Adrenal gland (tissue), 5 donors: ENCODE data around the gene C16orf90.

Experiments
- CTCF ChIP-seq, 6 experiments: fragments of 450-650 bp in 4 of 6; fragments of 200-600 bp in 2 of 6; sonication (generic) in 1 of 6; IDR thresholded peaks; 1 replicate in 5 of 6; 2 replicates in 1 of 6; pipeline versions ENCODE4 v1.5.1 to v1.8.0; 2016 to 2021; ENCODE audit warnings: antibody characterized with exemption in 6 of 6, mild to moderate bottlenecking in 2 of 6, moderate library complexity in 1 of 6
- POLR2A ChIP-seq, 2 donors: fragments of 450-650 bp; IDR thresholded peaks; one replicate each; pipeline ENCODE4 v1.6.1; 2017; ENCODE audit warnings: antibody characterized with exemption in 2 of 2, mild to moderate bottlenecking in 2 of 2, moderate library complexity in 1 of 2
- donor health status: DM: no; HTN: no; CAD: no.

DNA sequence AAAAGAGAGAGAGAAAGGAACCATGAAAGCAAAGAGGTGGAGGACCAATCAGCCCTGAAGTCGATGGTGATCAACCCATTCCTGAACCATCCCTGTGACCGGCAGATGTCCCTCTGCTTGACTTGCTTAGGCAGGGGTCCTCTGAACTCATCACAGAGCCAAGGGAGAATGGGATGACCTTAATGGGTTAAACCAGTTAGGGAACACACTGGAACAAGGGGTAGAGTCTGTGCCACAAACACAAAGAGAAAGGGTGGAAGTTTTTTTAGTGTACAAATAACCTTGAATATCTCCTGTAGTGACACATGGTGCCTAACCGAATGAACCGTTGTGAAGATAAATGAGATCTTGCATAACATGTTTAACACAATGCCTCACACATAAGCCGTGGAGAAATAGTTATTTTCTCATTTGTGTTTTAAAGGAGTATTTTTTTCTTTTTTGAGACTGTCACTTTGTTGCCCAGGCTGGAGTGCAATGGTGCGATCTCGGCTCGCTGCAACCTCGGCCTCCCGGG, 40.6 kb downstream of the C16orf90 start:
- TF ChIP-seq POLR2A (IDR thresholded peaks at IDR 0.05) (no peak), CTCF (IDR thresholded peaks at IDR 0.05) (no peak)
